Ecto neural progenitor cell (in vitro differentiated cells): ENCODE results near the gene PDGFD.

Source experiments
- DNase-seq: peaks from one replicate; pipeline ENCODE4 v3.0.0-alpha.2; 2018; ENCODE audit warnings: low spot score

Gene PDGFD

GRCh38 chr11:103887001-103887658 is 276.8 kb downstream of the PDGFD start:
- DNase-seq: no peak

- DNase-seq: no peak
Measured at GRCh38 chr11:103883856-103884255, 280.1 kb downstream of the PDGFD start.

- DNase-seq: no peak
Measured at GRCh38 chr11:103883291-103883690, 280.7 kb downstream of the PDGFD start.

GRCh38 chr11:103881584-103881983 is 282.4 kb downstream of the PDGFD start:
- no peak for DNase-seq

- DNase-seq: no peak
Measured at GRCh38 chr11:103880968-103881367, 283.0 kb downstream of the PDGFD start.

- no peak for DNase-seq
Measured at GRCh38 chr11:103878646-103879045, 285.3 kb downstream of the PDGFD start.

GRCh38 chr11:103877221-103877620 is 286.7 kb downstream of the PDGFD start:
- no peak for DNase-seq

- DNase-seq: no peak
Measured at GRCh38 chr11:103875855-103876510, 288.0 kb downstream of the PDGFD start.

- no peak for DNase-seq
Measured at GRCh38 chr11:103872748-103873147, 291.2 kb downstream of the PDGFD start.

GRCh38 chr11:103871923-103872551 is 291.9 kb downstream of the PDGFD start:
- no peak for DNase-seq

GRCh38 chr11:103870821-103871309 is 293.1 kb downstream of the PDGFD start:
- no peak for DNase-seq

GRCh38 chr11:103867481-103867880 is 296.5 kb downstream of the PDGFD start:
- DNase-seq: no peak

- DNase-seq: no peak
Measured at GRCh38 chr11:103863497-103863896, 300.4 kb downstream of the PDGFD start.

GRCh38 chr11:103862802-103863174 is 301.2 kb downstream of the PDGFD start:
- no peak for DNase-seq

- DNase-seq: no peak
Measured at GRCh38 chr11:103862094-103862801, 301.7 kb downstream of the PDGFD start.
